Measurements from ENCODE around the gene MIGA2. TPM values are rescaled to one million over a fixed set of nuclear protein-coding genes. Genes with fewer than 3 reads are reported as not detected.

MIGA2 gene
- total RNA-seq, 1 donor from 2014 or later, result 12.0 TPM

- no peak overlapping the region for H3K4me3 ChIP-seq (ENCODE audit: low read length in 3 of 3)
- H3K27me3 ChIP-seq (ENCODE audit: control insufficient read depth in 3 of 3, insufficient read depth in 3 of 3, low read length in 3 of 3), result no peaks in the 10 kb centered on the region
- peak overlapping the region; percentile 83 for H3K27ac ChIP-seq (ENCODE audit: low read depth, low read length)
- H3K9me3 ChIP-seq (ENCODE audit: control insufficient read depth in 3 of 3, low read length in 3 of 3), result no peaks in the 10 kb centered on the region
- peaks cover 22 to 39% (median 31%) of the 10 kb centered on the region in 3 donors for H3K4me1 ChIP-seq (ENCODE audit: control insufficient read depth in 3 of 3, insufficient read depth in 3 of 3, low read length in 3 of 3)
- H3K36me3 ChIP-seq (ENCODE audit: control insufficient read depth in 3 of 3, insufficient read depth in 3 of 3, low read length in 3 of 3), result peaks cover 0 to 3% (median 3%) of the 10 kb centered on the region in 3 donors
- H3K9ac ChIP-seq (ENCODE audit: low read depth in 1 of 3, low read length in 3 of 3), result peak overlapping the region in 2 of 3 donors; percentile 47 to 68
Measured at GRCh38 chr9:129023036-129023907, 13.2 kb upstream of the MIGA2 start.

GRCh38 chr9:129023908-129024233 lies 12.6 kb upstream of the MIGA2 start:
- H3K9ac ChIP-seq (ENCODE audit: low read depth in 1 of 3, low read length in 3 of 3), result peak overlapping the region in 2 of 3 donors; percentile 47 to 68
- H3K27ac ChIP-seq (ENCODE audit: low read depth, low read length), result peak overlapping the region; percentile 83
- peaks cover 22 to 39% (median 31%) of the 10 kb centered on the region in 3 donors for H3K4me1 ChIP-seq (ENCODE audit: control insufficient read depth in 3 of 3, insufficient read depth in 3 of 3, low read length in 3 of 3)

GRCh38 chr9:129026442-129027223 lies 9.8 kb upstream of the MIGA2 start:
- Histone ChIP-seq H3K36me3 (ENCODE audit: control insufficient read depth in 3 of 3, insufficient read depth in 3 of 3, low read length in 3 of 3) (no peaks in the 10 kb centered on the region), H3K4me3 (ENCODE audit: low read length in 3 of 3) (peak overlapping the region; percentile 81 to 90 (median 82)), H3K9ac (ENCODE audit: low read depth in 1 of 3, low read length in 3 of 3) (peak overlapping the region; percentile 72 to 91 (median 86)), H3K27me3 (ENCODE audit: control insufficient read depth in 3 of 3, insufficient read depth in 3 of 3, low read length in 3 of 3) (no peaks in the 10 kb centered on the region), H3K9me3 (ENCODE audit: control insufficient read depth in 3 of 3, low read length in 3 of 3) (no peaks in the 10 kb centered on the region), H3K4me1 (ENCODE audit: control insufficient read depth in 3 of 3, insufficient read depth in 3 of 3, low read length in 3 of 3) (peaks cover 22 to 39% (median 31%) of the 10 kb centered on the region in 3 donors), H3K27ac (ENCODE audit: low read depth, low read length) (peak overlapping the region; percentile 59)

More at GRCh38 chr9:129023908-129024233, 12.6 kb upstream of the MIGA2 start:
- Histone ChIP-seq H3K27me3 (ENCODE audit: control insufficient read depth in 3 of 3, insufficient read depth in 3 of 3, low read length in 3 of 3) (no peaks in the 10 kb centered on the region), H3K9me3 (ENCODE audit: control insufficient read depth in 3 of 3, low read length in 3 of 3) (no peaks in the 10 kb centered on the region), H3K36me3 (ENCODE audit: control insufficient read depth in 3 of 3, insufficient read depth in 3 of 3, low read length in 3 of 3) (peaks cover 0 to 3% (median 3%) of the 10 kb centered on the region in 3 donors), H3K4me3 (ENCODE audit: low read length in 3 of 3) (peak overlapping the region in 2 of 3 donors; percentile 31 to 35)

GRCh38 chr9:129027224-129027684 lies 9.2 kb upstream of the MIGA2 start:
- peak overlapping the region; percentile 72 to 91 (median 86) for H3K9ac ChIP-seq (ENCODE audit: low read depth in 1 of 3, low read length in 3 of 3)
- H3K4me3 ChIP-seq (ENCODE audit: low read length in 3 of 3), result peak overlapping the region; percentile 81 to 90 (median 82)
- H3K36me3 ChIP-seq (ENCODE audit: control insufficient read depth in 3 of 3, insufficient read depth in 3 of 3, low read length in 3 of 3), result no peaks in the 10 kb centered on the region
- H3K9me3 ChIP-seq (ENCODE audit: control insufficient read depth in 3 of 3, low read length in 3 of 3), result no peaks in the 10 kb centered on the region
- H3K27me3 ChIP-seq (ENCODE audit: control insufficient read depth in 3 of 3, insufficient read depth in 3 of 3, low read length in 3 of 3), result no peaks in the 10 kb centered on the region
- H3K4me1 ChIP-seq (ENCODE audit: control insufficient read depth in 3 of 3, insufficient read depth in 3 of 3, low read length in 3 of 3), result peaks cover 22 to 36% (median 31%) of the 10 kb centered on the region in 3 donors
- H3K27ac ChIP-seq (ENCODE audit: low read depth, low read length), result peak overlapping the region; percentile 59

GRCh38 chr9:129027685-129028191 lies 8.7 kb upstream of the MIGA2 start:
- Histone ChIP-seq H3K36me3 (ENCODE audit: control insufficient read depth in 3 of 3, insufficient read depth in 3 of 3, low read length in 3 of 3) (no peaks in the 10 kb centered on the region), H3K27me3 (ENCODE audit: control insufficient read depth in 3 of 3, insufficient read depth in 3 of 3, low read length in 3 of 3) (no peaks in the 10 kb centered on the region), H3K27ac (ENCODE audit: low read depth, low read length) (peak overlapping the region; percentile 59), H3K9ac (ENCODE audit: low read depth in 1 of 3, low read length in 3 of 3) (peak overlapping the region; percentile 72 to 91 (median 86)), H3K4me3 (ENCODE audit: low read length in 3 of 3) (peak overlapping the region; percentile 81 to 90 (median 82)), H3K4me1 (ENCODE audit: control insufficient read depth in 3 of 3, insufficient read depth in 3 of 3, low read length in 3 of 3) (peaks cover 20 to 33% (median 29%) of the 10 kb centered on the region in 3 donors), H3K9me3 (ENCODE audit: control insufficient read depth in 3 of 3, low read length in 3 of 3) (no peaks in the 10 kb centered on the region)

GRCh38 chr9:129028192-129028966 lies 8.0 kb upstream of the MIGA2 start, which contains the start of gene SH3GLB2:
Gene SH3GLB2 (minus strand): TSS chr9:129028331. CDS start chr9:129028154, 177 bp downstream.
- Histone ChIP-seq H3K36me3 (ENCODE audit: control insufficient read depth in 3 of 3, insufficient read depth in 3 of 3, low read length in 3 of 3) (no peaks in the 10 kb centered on the region), H3K9me3 (ENCODE audit: control insufficient read depth in 3 of 3, low read length in 3 of 3) (no peaks in the 10 kb centered on the region), H3K4me1 (ENCODE audit: control insufficient read depth in 3 of 3, insufficient read depth in 3 of 3, low read length in 3 of 3) (peaks cover 13 to 27% (median 23%) of the 10 kb centered on the region in 3 donors), H3K27me3 (ENCODE audit: control insufficient read depth in 3 of 3, insufficient read depth in 3 of 3, low read length in 3 of 3) (no peaks in the 10 kb centered on the region), H3K4me3 (ENCODE audit: low read length in 3 of 3) (peak within 1 kb of the TSS; percentile 81 to 90 (median 82)), H3K9ac (ENCODE audit: low read depth in 1 of 3, low read length in 3 of 3) (peak within 1 kb of the TSS; percentile 72 to 91 (median 86)), H3K27ac (ENCODE audit: low read depth, low read length) (peak within 1 kb of the TSS; percentile 59)

GRCh38 chr9:129030191-129030590 lies 6.2 kb upstream of the MIGA2 start:
- Histone ChIP-seq H3K4me3 (ENCODE audit: low read length in 3 of 3) (no peak overlapping the region), H3K4me1 (ENCODE audit: control insufficient read depth in 3 of 3, insufficient read depth in 3 of 3, low read length in 3 of 3) (peaks cover 11 to 21% (median 16%) of the 10 kb centered on the region in 3 donors), H3K9me3 (ENCODE audit: control insufficient read depth in 3 of 3, low read length in 3 of 3) (no peaks in the 10 kb centered on the region), H3K27ac (ENCODE audit: low read depth, low read length) (no peak overlapping the region), H3K36me3 (ENCODE audit: control insufficient read depth in 3 of 3, insufficient read depth in 3 of 3, low read length in 3 of 3) (no peaks in the 10 kb centered on the region), H3K27me3 (ENCODE audit: control insufficient read depth in 3 of 3, insufficient read depth in 3 of 3, low read length in 3 of 3) (no peaks in the 10 kb centered on the region), H3K9ac (ENCODE audit: low read depth in 1 of 3, low read length in 3 of 3) (no peak overlapping the region)

GRCh38 chr9:129031514-129031913 lies 4.9 kb upstream of the MIGA2 start:
- H3K9ac ChIP-seq (ENCODE audit: low read depth in 1 of 3, low read length in 3 of 3), result no peak overlapping the region
- H3K27ac ChIP-seq (ENCODE audit: low read depth, low read length), result no peak overlapping the region
- no peaks in the 10 kb centered on the region for H3K9me3 ChIP-seq (ENCODE audit: control insufficient read depth in 3 of 3, low read length in 3 of 3)
- H3K27me3 ChIP-seq (ENCODE audit: control insufficient read depth in 3 of 3, insufficient read depth in 3 of 3, low read length in 3 of 3), result no peaks in the 10 kb centered on the region
- H3K4me3 ChIP-seq (ENCODE audit: low read length in 3 of 3), result no peak overlapping the region
- H3K36me3 ChIP-seq (ENCODE audit: control insufficient read depth in 3 of 3, insufficient read depth in 3 of 3, low read length in 3 of 3), result no peaks in the 10 kb centered on the region
- H3K4me1 ChIP-seq (ENCODE audit: control insufficient read depth in 3 of 3, insufficient read depth in 3 of 3, low read length in 3 of 3), result peaks cover 14 to 19% (median 15%) of the 10 kb centered on the region in 3 donors

- H3K9me3 ChIP-seq (ENCODE audit: control insufficient read depth in 3 of 3, low read length in 3 of 3), result no peaks in the 10 kb centered on the region
- H3K4me1 ChIP-seq (ENCODE audit: control insufficient read depth in 3 of 3, insufficient read depth in 3 of 3, low read length in 3 of 3), result peaks cover 12 to 18% (median 12%) of the 10 kb centered on the region in 3 donors
- no peak overlapping the region for H3K4me3 ChIP-seq (ENCODE audit: low read length in 3 of 3)
- H3K27me3 ChIP-seq (ENCODE audit: control insufficient read depth in 3 of 3, insufficient read depth in 3 of 3, low read length in 3 of 3), result no peaks in the 10 kb centered on the region
- H3K27ac ChIP-seq (ENCODE audit: low read depth, low read length), result no peak overlapping the region
- no peak overlapping the region for H3K9ac ChIP-seq (ENCODE audit: low read depth in 1 of 3, low read length in 3 of 3)
- H3K36me3 ChIP-seq (ENCODE audit: control insufficient read depth in 3 of 3, insufficient read depth in 3 of 3, low read length in 3 of 3), result no peaks in the 10 kb centered on the region
Measured at GRCh38 chr9:129032541-129033159, 3.8 kb upstream of the MIGA2 start.
